PFSK-1 (cell line): ENCODE data around the gene PLAAT3.

Experiments used
- POLR2AphosphoS5 ChIP-seq: IDR thresholded peaks from 2 replicates; pipeline ENCODE4 v1.6.1; 2012; ENCODE audit warnings: low read depth, mild to moderate bottlenecking, control low read depth, low read length, moderate library complexity
- SIN3A ChIP-seq: IDR thresholded peaks from 2 replicates; pipeline ENCODE4 v1.6.1; 2012; ENCODE audit warnings: mild to moderate bottlenecking, low read length, moderate library complexity, borderline replicate concordance; ENCODE audit not compliant: insufficient read depth
- TAF1 ChIP-seq: IDR thresholded peaks from 2 replicates; pipeline ENCODE4 v1.6.1; 2012; ENCODE audit warnings: low read length, control low read depth, borderline replicate concordance; ENCODE audit not compliant: insufficient read depth

- no peak for TF ChIP-seq TAF1
- TF ChIP-seq SIN3A: no peak
- no peak for TF ChIP-seq POLR2AphosphoS5
These were observed 5.7 kb upstream of the PLAAT3 start for GRCh38 chr11:63619967-63620366.
